Measurements from ENCODE around the gene TALDO1. TPM values are rescaled to one million over a fixed set of nuclear protein-coding genes. Genes with fewer than 3 reads are reported as not detected.
A peak's percentile ranks its signal among the peaks of the same experiment; 100 is the strongest.

Gene TALDO1
- total and polyA plus RNA-seq, 12 donors = 64.3 to 167 (median 145) TPM

GRCh38 chr11:765025-765801, 17.9 kb downstream of the TALDO1 start:
- H3K9me3 ChIP-seq (replicated peaks in 1 of 3) = no peaks in the 10 kb centered on the region
- intact Hi-C loops (cut with DNase I) = no loop called here
- H3K27me3 ChIP-seq = no peaks in the 10 kb centered on the region
- H3K4me3 ChIP-seq = no peak overlapping the region
- TF ChIP-seq POLR2A (IDR thresholded peaks at IDR 0.05) (no peak), CTCF (IDR thresholded peaks at IDR 0.05) (peak; percentile 17 to 75 (median 58))
- no peaks in the 10 kb centered on the region for H3K4me1 ChIP-seq (replicated peaks in 1 of 2)
- H3K27ac ChIP-seq = peak overlapping the region in 1 of 5 donors; percentile 20
- peaks cover 0 to 70% of the 10 kb centered on the region in 2 donors for H3K36me3 ChIP-seq (replicated peaks in 1 of 2)
- 60 to 69% (median 64%) methylated on average over 16 to 19 of the region's 19 CpGs for WGBS, 4 donors
- peak; percentile 53 to 80 (median 75) for DNase-seq

- WGBS, 4 donors = 73 to 96% (median 91%) methylated on average over 2 to 8 of the region's 8 CpGs
- H3K27ac ChIP-seq = no peak overlapping the region
Observed at GRCh38 chr11:765802-766091, 18.5 kb downstream of the TALDO1 start.

GRCh38 chr11:766106-766935, 19.1 kb downstream of the TALDO1 start:
- no peak for TF ChIP-seq CTCF (IDR thresholded peaks at IDR 0.05)
- TF ChIP-seq POLR2A (IDR thresholded peaks at IDR 0.05) = no peak
- H3K4me3 ChIP-seq = no peak overlapping the region
- intact Hi-C loops (cut with DNase I) = no loop called here
- no peaks in the 10 kb centered on the region for H3K27me3 ChIP-seq
- WGBS, 4 donors = 54 to 71% (median 65%) methylated on average over 7 to 11 of the region's 11 CpGs
- no peak overlapping the region for H3K27ac ChIP-seq
- no peaks in the 10 kb centered on the region for H3K4me1 ChIP-seq (replicated peaks in 1 of 2)
- H3K36me3 ChIP-seq (replicated peaks in 1 of 2) = peaks cover 0 to 69% of the 10 kb centered on the region in 2 donors
- no peaks in the 10 kb centered on the region for H3K9me3 ChIP-seq (replicated peaks in 1 of 3)
- no peak for DNase-seq

More at GRCh38 chr11:765802-766091, 18.5 kb downstream of the TALDO1 start:
- intact Hi-C loops (cut with DNase I) = no loop called here
- Histone ChIP-seq H3K27me3 (no peaks in the 10 kb centered on the region), H3K4me3 (no peak overlapping the region), H3K9me3 (replicated peaks in 1 of 3) (no peaks in the 10 kb centered on the region), H3K36me3 (replicated peaks in 1 of 2) (peaks cover 0 to 70% of the 10 kb centered on the region in 2 donors), H3K4me1 (replicated peaks in 1 of 2) (no peaks in the 10 kb centered on the region)
- TF ChIP-seq CTCF (IDR thresholded peaks at IDR 0.05) = no peak
- TF ChIP-seq POLR2A (IDR thresholded peaks at IDR 0.05) = no peak
- peak in 2 of 7 donors; percentile 23 to 25 for DNase-seq

GRCh38 chr11:766936-767210, 19.6 kb downstream of the TALDO1 start:
- Histone ChIP-seq H3K36me3 (replicated peaks in 1 of 2) (peaks cover 0 to 69% of the 10 kb centered on the region in 2 donors), H3K9me3 (replicated peaks in 1 of 3) (no peaks in the 10 kb centered on the region), H3K4me3 (no peak overlapping the region), H3K27me3 (no peaks in the 10 kb centered on the region), H3K4me1 (replicated peaks in 1 of 2) (no peaks in the 10 kb centered on the region), H3K27ac (no peak overlapping the region)
- WGBS, 4 donors = 87 to 95% (median 89%) methylated on average over 2 of the region's 2 CpGs
- intact Hi-C loops (cut with DNase I) = no loop called here
- DNase-seq = no peak
- TF ChIP-seq POLR2A (IDR thresholded peaks at IDR 0.05) = no peak
- no peak for TF ChIP-seq CTCF (IDR thresholded peaks at IDR 0.05)
